HepG2 (cell line): ENCODE measurements around the gene PLGRKT.
"Not testable (repeated sequence)": the region's sequence is repeated elsewhere in the genome, so short reads cannot be mapped to it uniquely, and the experiment has no call there.

ENCODE experiments used
- FOXA3 ChIP-seq: IDR thresholded peaks from 2 replicates; pipeline ENCODE4 v1.6.1; 2016; ENCODE audit warnings: missing genetic modification reagents, missing compliant biosample characterization
- SMAD3 ChIP-seq: sonication (generic); formaldehyde crosslinking; IDR thresholded peaks from 2 replicates; pipeline ENCODE4 v1.4.0; 2020; ENCODE audit warnings: missing genetic modification reagents

GRCh38 chr9:5475611-5476010 lies 37.9 kb upstream of the PLGRKT start:
- TF ChIP-seq FOXA3, SMAD3 (CRISPR knock-in tag): not testable (repeated sequence)
